H1 (cell line): ENCODE results near the gene SLC26A11. TPM values are rescaled to one million over a fixed set of nuclear protein-coding genes. Genes with fewer than 3 reads are reported as not detected.

Source experiments
- CTCF ChIA-PET: fragments of 300-600 bp; sonication (Branson Sonifier 250); formaldehyde crosslinking; loops from one replicate; lab custom pipeline; 2021; ENCODE audit not compliant: partially characterized antibody; lab: Charles Lee
- POLR2A ChIA-PET: fragments of 300-600 bp; sonication (Branson Sonifier 250); formaldehyde crosslinking; loops from one replicate; lab custom pipeline; 2021; ENCODE audit warnings: inconsistent platforms; ENCODE audit not compliant: partially characterized antibody; lab: Charles Lee
- DNase-seq, 2 experiments: peaks; one replicate each; pipeline versions ENCODE4 v3.0.0 to v3.0.0-alpha.2; 2010 to 2022; ENCODE audit warnings: low spot score in 2 of 2, low read depth in 1 of 2, mixed read lengths in 1 of 2
- FAIRE-seq: peaks from 2 replicates; lab custom pipeline; 2011; peaks lifted over from hg19 to GRCh38; lab: Jason Lieb, UNC
- H2AFZ ChIP-seq: 2 replicates; pipeline ENCODE4 v1.8.1; 2012; ENCODE audit warnings: low read length, inconsistent platforms
- H2AK5ac ChIP-seq: 2 replicates; pipeline ENCODE4 v1.6.1; 2013; ENCODE audit warnings: low read depth, low read length
- H2BK120ac ChIP-seq: replicated peaks from 2 replicates; pipeline ENCODE3; 2013; ENCODE audit warnings: low read depth, low read length, inconsistent platforms
- H2BK12ac ChIP-seq: 2 replicates; pipeline ENCODE4 v1.6.1; 2013; ENCODE audit warnings: low read depth, low read length
- H2BK15ac ChIP-seq: 2 replicates; pipeline ENCODE4 v1.6.1; 2013; ENCODE audit warnings: low read length
- H2BK20ac ChIP-seq: 2 replicates; pipeline ENCODE4 v1.6.1; 2013; ENCODE audit warnings: low read length
- H2BK5ac ChIP-seq: 2 replicates; pipeline ENCODE4 v1.6.1; 2013; ENCODE audit warnings: low read depth, low read length
- H3K14ac ChIP-seq: 2 replicates; pipeline ENCODE4 v1.6.1; 2013; ENCODE audit warnings: inconsistent platforms; ENCODE audit not compliant: insufficient read length
- H3K18ac ChIP-seq: 2 replicates; pipeline ENCODE4 v1.6.1; 2013; ENCODE audit warnings: low read length; ENCODE audit errors: extremely low read depth
- H3K23ac ChIP-seq: 2 replicates; pipeline ENCODE4 v1.6.1; 2013; ENCODE audit warnings: inconsistent platforms; ENCODE audit not compliant: insufficient read length
- H3K23me2 ChIP-seq: 2 replicates; pipeline ENCODE4 v1.6.1; 2013; ENCODE audit warnings: low read depth, low read length
- H3K27ac ChIP-seq: 2 replicates; pipeline ENCODE4 v1.6.1; 2011; ENCODE audit warnings: low read depth, low read length, inconsistent platforms
- H3K27me3 ChIP-seq, 4 experiments: replicated peaks in 1 of 4; 1 replicate in 1 of 4; 2 replicates in 3 of 4; pipeline versions ENCODE4 v1.6.1 to v1.8.1; 2011 to 2013; ENCODE audit warnings: low read length in 3 of 4, mild to moderate bottlenecking in 3 of 4, inconsistent platforms in 2 of 4, mixed read lengths in 2 of 4, moderate library complexity in 1 of 4; ENCODE audit not compliant: control insufficient read depth in 3 of 4, insufficient read depth in 3 of 4; ENCODE audit errors: extremely low read depth in 1 of 4
- H3K36me3 ChIP-seq, 4 experiments: 2 replicates each; pipeline versions ENCODE4 v1.6.1 to v1.8.1; 2011 to 2013; ENCODE audit warnings: mild to moderate bottlenecking in 4 of 4, low read length in 3 of 4, moderate library complexity in 2 of 4, control low read depth in 1 of 4, inconsistent platforms in 1 of 4; ENCODE audit not compliant: insufficient read depth in 4 of 4, control insufficient read depth in 2 of 4
- H3K4ac ChIP-seq: replicated peaks from 2 replicates; pipeline ENCODE3; 2013; ENCODE audit warnings: low read length, low read depth, mixed read lengths, inconsistent platforms; ENCODE audit not compliant: insufficient read length
- H3K4me1 ChIP-seq, 4 experiments: replicated peaks in 1 of 4; 1 replicate in 1 of 4; 2 replicates in 3 of 4; pipeline versions ENCODE4 v1.6.1 to v1.8.1; 2011 to 2013; ENCODE audit warnings: low read length in 3 of 4, inconsistent platforms in 2 of 4, mixed read lengths in 1 of 4; ENCODE audit not compliant: insufficient read depth in 4 of 4, control insufficient read depth in 3 of 4
- H3K4me2 ChIP-seq, 2 experiments: 2 replicates each; pipeline versions ENCODE4 v1.6.1 to v1.8.1; 2011 to 2013; ENCODE audit warnings: low read depth in 2 of 2, low read length in 2 of 2, control low read depth in 1 of 2, inconsistent platforms in 1 of 2, mild to moderate bottlenecking in 1 of 2; ENCODE audit not compliant: insufficient read depth in 1 of 2
- H3K4me3 ChIP-seq, 4 experiments: fragments of 200-600, 300-600 bp in 1 of 4; sonication (generic), shearing (Covaris generic), sonication (Bioruptor Twin) in 1 of 4; 2 replicates each; pipeline versions ENCODE4 v1.5.1 to v1.8.1; 2011 to 2016; ENCODE audit warnings: low read length in 4 of 4, low read depth in 3 of 4, control low read depth in 2 of 4, inconsistent platforms in 2 of 4, mild to moderate bottlenecking in 2 of 4, mixed read lengths in 1 of 4, moderate library complexity in 1 of 4; ENCODE audit not compliant: insufficient read depth in 2 of 4; ENCODE audit errors: extremely low read depth in 1 of 4
- H3K56ac ChIP-seq: replicated peaks from 2 replicates; pipeline ENCODE3; 2013; ENCODE audit warnings: low read depth, mild to moderate bottlenecking, mixed read lengths, low read length, inconsistent platforms; ENCODE audit not compliant: insufficient read length
- H3K79me1 ChIP-seq: 2 replicates; pipeline ENCODE4 v1.6.1; 2013; ENCODE audit warnings: low read depth, low read length, control low read depth
- H3K79me2 ChIP-seq, 2 experiments: 2 replicates each; pipeline versions ENCODE4 v1.6.1 to v1.8.1; 2012 to 2013; ENCODE audit warnings: low read length in 2 of 2, mild to moderate bottlenecking in 2 of 2, inconsistent platforms in 1 of 2; ENCODE audit not compliant: insufficient read depth in 2 of 2, control insufficient read depth in 1 of 2
- H3K9ac ChIP-seq, 4 experiments: replicated peaks in 1 of 4; 1 replicate in 1 of 4; 2 replicates in 3 of 4; pipeline versions ENCODE4 v1.6.1 to v1.8.1; 2011 to 2013; ENCODE audit warnings: low read depth in 3 of 4, low read length in 3 of 4, control low read depth in 2 of 4, mild to moderate bottlenecking in 2 of 4, moderate library complexity in 2 of 4, inconsistent platforms in 1 of 4; ENCODE audit errors: extremely low read depth in 1 of 4
- H3K9me3 ChIP-seq, 2 experiments: 2 replicates each; pipeline versions ENCODE4 v1.6.1 to v1.8.1; 2012 to 2013; ENCODE audit warnings: mild to moderate bottlenecking in 2 of 2, moderate library complexity in 2 of 2, control low read depth in 1 of 2, inconsistent platforms in 1 of 2, low read depth in 1 of 2, low read length in 1 of 2, mixed read lengths in 1 of 2; ENCODE audit not compliant: insufficient read depth in 2 of 2
- H4K20me1 ChIP-seq, 2 experiments: replicated peaks in 1 of 2; 2 replicates each; pipeline versions ENCODE3 to v1.8.1; 2011 to 2013; ENCODE audit warnings: inconsistent platforms in 2 of 2, low read length in 2 of 2, mild to moderate bottlenecking in 1 of 2; ENCODE audit not compliant: insufficient read depth in 2 of 2, control insufficient read depth in 1 of 2
- H4K5ac ChIP-seq: 2 replicates; pipeline ENCODE4 v1.6.1; 2013; ENCODE audit warnings: low read length, low read depth, mixed read lengths, inconsistent platforms; ENCODE audit not compliant: insufficient read length
- H4K8ac ChIP-seq: 2 replicates; pipeline ENCODE4 v1.8.0; 2013; ENCODE audit warnings: mild to moderate bottlenecking, moderate library complexity, low read length, inconsistent platforms; ENCODE audit not compliant: insufficient read depth; ENCODE audit errors: extremely low read depth
- H4K91ac ChIP-seq: replicated peaks from 2 replicates; pipeline ENCODE3; 2013; ENCODE audit warnings: low read length, mixed read lengths, inconsistent platforms; ENCODE audit not compliant: insufficient read length
- ASH2L ChIP-seq: fragments of 200-600, 300-600 bp; sonication (generic); IDR thresholded peaks from one replicate; pipeline ENCODE4 v1.7.1; 2017; ENCODE audit warnings: low read length
- ATF2 ChIP-seq: IDR thresholded peaks from 2 replicates; pipeline ENCODE4 v1.6.1; 2012; ENCODE audit warnings: low read length, inconsistent platforms
- BACH1 ChIP-seq: IDR thresholded peaks from 2 replicates; pipeline ENCODE4 v1.6.1; 2012; ENCODE audit warnings: low read length, improper control_type of control experiment
- CREB1 ChIP-seq: IDR thresholded peaks from 2 replicates; pipeline ENCODE4 v1.6.1; 2012; ENCODE audit warnings: inconsistent platforms
- EGR1 ChIP-seq: IDR thresholded peaks from 2 replicates; pipeline ENCODE4 v1.6.1; 2011; ENCODE audit warnings: low read depth, low read length, borderline replicate concordance
- EP300 ChIP-seq, 2 experiments: IDR thresholded peaks; 1 replicate in 1 of 2; 2 replicates in 1 of 2; pipeline ENCODE4 v1.6.1; 2011 to 2012; ENCODE audit warnings: low read depth in 2 of 2, low read length in 2 of 2, mild to moderate bottlenecking in 2 of 2, borderline replicate concordance in 1 of 2, inconsistent platforms in 1 of 2, moderate library complexity in 1 of 2
- KDM1A ChIP-seq: fragments of 200-600, 300-600 bp; sonication (generic); IDR thresholded peaks from 2 replicates; pipeline ENCODE4 v1.7.1; 2016; ENCODE audit warnings: mild to moderate bottlenecking, low read length, borderline replicate concordance
- KDM4A ChIP-seq: IDR thresholded peaks from one replicate; pipeline ENCODE4 v1.7.1; 2012; ENCODE audit warnings: low read depth, mild to moderate bottlenecking, moderate library complexity, low read length, inconsistent platforms; ENCODE audit not compliant: severe bottlenecking
- NRF1 ChIP-seq: IDR thresholded peaks from 2 replicates; pipeline ENCODE4 v1.6.1; 2011; ENCODE audit warnings: mild to moderate bottlenecking, low read depth, low read length, improper control_type of control experiment
- SUZ12 ChIP-seq: fragments of 200-600 bp; sonication (generic); IDR thresholded peaks from 2 replicates; pipeline ENCODE4 v1.6.1; 2012; ENCODE audit warnings: mild to moderate bottlenecking, inconsistent platforms, low read length, moderate library complexity, mixed read lengths
- TAF7 ChIP-seq: optimal IDR thresholded peaks from 2 replicates; pipeline ENCODE3; 2011; ENCODE audit warnings: low read depth, mild to moderate bottlenecking, inconsistent platforms, low read length, moderate library complexity, borderline replicate concordance
- WGBS, 2 experiments: shearing (Covaris generic) in 1 of 2; methylation state at CpG; one replicate each; pipeline versions ENCODE4 v1.1.6 to v1.1.7; 2013 to 2015; ENCODE audit warnings: low lambda C conversion rate in 2 of 2, mixed read lengths in 2 of 2, inconsistent platforms in 1 of 2, low coverage in 1 of 2, missing lambda C conversion rate in 1 of 2; ENCODE audit not compliant: insufficient replicate concordance in 2 of 2, insufficient coverage in 1 of 2, insufficient read length in 1 of 2; ENCODE audit errors: extremely low coverage in 1 of 2, missing lambda C conversion rate in 1 of 2; 5-methylcytosine and 5-hydroxymethylcytosine counted together
- polyA plus RNA-seq, 7 experiments: library from polyadenylated mRNA; depleted of rRNA in 3 of 7; stranded (reverse) in 5 of 7; unstranded in 2 of 7; fragments of >200 nt in 5 of 7; fragments of 200-250 nt in 2 of 7; gene quantifications; 1 replicate in 5 of 7; 2 replicates in 1 of 7; 4 replicates in 1 of 7; pipeline versions ENCODE4 v1.2.1 to v1.2.3, GENCODE V29; 2011 to 2013; ENCODE audit warnings: missing spikeins in 2 of 7, mixed read lengths in 2 of 7
- total RNA-seq: library from RNA; stranded (reverse); fragmentation: NEBNext Ultra II Directional; extraction: Animal tissue kit (Norgen Biotek cat#: 25700); gene quantifications from 2 replicates; pipeline ENCODE4 v1.2.1, GENCODE V29; 2021
- TF ChIP-seq, protein P1 (sequence below): IDR thresholded peaks from 2 replicates; pipeline ENCODE4 v1.6.1; 2012; ENCODE audit warnings: inconsistent platforms

The SLC26A11 gene
- total and polyA plus RNA-seq, 2 of the 8 experiments (the other 6 are each of a cell fraction or from before 2014, with no cell fraction given): 15.5 to 25.9 TPM

DNA sequence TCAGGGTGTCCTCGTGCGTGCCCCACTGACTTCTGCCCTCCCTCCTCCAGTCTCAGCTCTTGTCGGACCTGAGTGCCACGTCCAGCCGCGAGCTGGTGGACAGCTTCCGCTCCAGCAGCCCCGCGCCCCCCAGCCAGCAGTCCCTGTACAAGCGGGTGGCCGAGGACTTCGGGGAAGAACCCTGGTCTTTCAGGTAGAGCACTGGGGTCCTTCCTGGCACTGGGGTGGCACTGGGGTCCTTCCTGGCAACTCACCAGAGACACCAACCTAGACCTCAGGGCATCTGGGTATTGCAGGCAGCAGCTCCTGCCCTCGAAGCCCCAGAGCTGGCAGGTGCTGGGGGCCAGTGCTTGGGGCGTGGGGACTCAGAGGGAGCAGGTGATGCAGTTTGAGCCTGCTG lies 25.1 kb upstream of the SLC26A11 start:
- POLR2A ChIA-PET: interaction anchor here (1.2 to 1.5 kb wide), 2 partner anchors 16 to 53 kb away, joined by 3 read pairs; no protein-coding TSS in a partner anchor
- no peak overlapping the region; the same call in 1 of the 2 replicates for H4K8ac ChIP-seq
- 0 out of 2 replicates have a peak overlapping the region, but pooled peaks have one; percentile 53 for H2AK5ac ChIP-seq
- H4K5ac ChIP-seq: no peak overlapping the region
- no peak overlapping the region for H3K4me2 ChIP-seq
- H3K27ac ChIP-seq: no peak overlapping the region
- H3K9me3 ChIP-seq: no peaks in the 10 kb centered on the region
- no peak overlapping the region for H2AFZ ChIP-seq
- no peaks in the 10 kb centered on the region for H3K23me2 ChIP-seq
- H3K79me1 ChIP-seq: no peaks in the 10 kb centered on the region
- H3K4me3 ChIP-seq: no peak overlapping the region
- no peak overlapping the region for H3K14ac ChIP-seq
- no peak overlapping the region for H2BK5ac ChIP-seq
- H2BK120ac ChIP-seq: no peak overlapping the region
- peak overlapping the region; percentile 7; the same call in 1 of the 2 replicates for H2BK20ac ChIP-seq
- no peaks in the 10 kb centered on the region for H3K36me3 ChIP-seq
- no peak overlapping the region for H3K23ac ChIP-seq
- H3K56ac ChIP-seq: no peak overlapping the region
- no peaks in the 10 kb centered on the region for H3K79me2 ChIP-seq
- no peak for FAIRE-seq
- no peak for DNase-seq
- CTCF ChIA-PET: interaction anchor here (0.6 to 8.0 kb wide), 49 partner anchors 11 to 445 kb away, joined by 3 to 90 read pairs (median 5); partner anchors contain the start of gene CARD14
- no peak overlapping the region for H2BK12ac ChIP-seq
- H2BK15ac ChIP-seq: no peak overlapping the region
- peaks cover 0 to 4% (median 0%) of the 10 kb centered on the region in 4 experiments; a peak in 2 of 7 replicates for H3K4me1 ChIP-seq
- no peak overlapping the region for H3K4ac ChIP-seq
- H3K9ac ChIP-seq: no peak overlapping the region
- no peak overlapping the region for H3K18ac ChIP-seq
- 90% methylated on average over 14 of the region's 14 CpGs; no CpG with 5 or more reads in 1 of the 2 experiments for WGBS, 2 experiments
- no peak overlapping the region for H4K91ac ChIP-seq
- peaks cover 0 to 1% of the 10 kb centered on the region in 2 experiments for H4K20me1 ChIP-seq
- no peaks in the 10 kb centered on the region; a peak in 1 of 7 replicates for H3K27me3 ChIP-seq
- TF ChIP-seq ASH2L (no peak), ATF2 (no peak), TAF7 (no peak), KDM4A (no peak), SUZ12 (no peak), BACH1 (no peak), KDM1A (no peak), NRF1 (no peak), CREB1 (no peak), EP300 (IDR thresholded peaks at IDR 0.05; ENCODE audit: borderline replicate concordance in 1 of 2, low read depth in 2 of 2, low read length in 2 of 2) (no peak), EGR1 (no peak)
- TF ChIP-seq, protein P1, sequence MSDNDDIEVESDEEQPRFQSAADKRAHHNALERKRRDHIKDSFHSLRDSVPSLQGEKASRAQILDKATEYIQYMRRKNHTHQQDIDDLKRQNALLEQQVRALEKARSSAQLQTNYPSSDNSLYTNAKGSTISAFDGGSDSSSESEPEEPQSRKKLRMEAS: no peak
